ENCODE results near the gene EXPH5.
"Not testable (repeated sequence)": the region's sequence is repeated elsewhere in the genome, so short reads cannot be mapped to it uniquely, and the experiment has no call there.

Gene EXPH5

GRCh38 chr11:108617055-108617454, 23.5 kb upstream of the EXPH5 start:
- DNase-seq (ENCODE audit: insufficient read length, low spot score) (no peak), FAIRE-seq (no peak)
- TF ChIP-seq CTCF (IDR thresholded peaks at IDR 0.05; ENCODE audit: insufficient read depth, missing control alignments), result no peak

- no peak for TF ChIP-seq CTCF (IDR thresholded peaks at IDR 0.05; ENCODE audit: insufficient read depth, missing control alignments)
- FAIRE-seq (no peak), DNase-seq (ENCODE audit: insufficient read length, low spot score) (no peak)
These were observed 23.0 kb upstream of the EXPH5 start for GRCh38 chr11:108616549-108616948.

GRCh38 chr11:108614086-108614485, 20.5 kb upstream of the EXPH5 start:
- no peak for TF ChIP-seq CTCF (IDR thresholded peaks at IDR 0.05; ENCODE audit: insufficient read depth, missing control alignments)
- DNase-seq (ENCODE audit: insufficient read length, low spot score) (no peak), FAIRE-seq (no peak)

GRCh38 chr11:108609682-108610081, 16.1 kb upstream of the EXPH5 start:
- TF ChIP-seq CTCF (IDR thresholded peaks at IDR 0.05; ENCODE audit: insufficient read depth, missing control alignments), result no peak
- DNase-seq (ENCODE audit: insufficient read length, low spot score) (no peak), FAIRE-seq (no peak)

- FAIRE-seq, result no peak
These were observed 15.0 kb upstream of the EXPH5 start for GRCh38 chr11:108608548-108608947.

GRCh38 chr11:108606495-108607160, 13.1 kb upstream of the EXPH5 start:
- FAIRE-seq (no peak), DNase-seq (ENCODE audit: insufficient read length, low spot score) (no peak)
- TF ChIP-seq CTCF (IDR thresholded peaks at IDR 0.05; ENCODE audit: insufficient read depth, missing control alignments), result no peak

More at GRCh38 chr11:108608548-108608947, 15.0 kb upstream of the EXPH5 start:
- DNase-seq (ENCODE audit: insufficient read length, low spot score), result no peak
- TF ChIP-seq CTCF (IDR thresholded peaks at IDR 0.05; ENCODE audit: insufficient read depth, missing control alignments), result no peak

- no peak for TF ChIP-seq CTCF (IDR thresholded peaks at IDR 0.05; ENCODE audit: insufficient read depth, missing control alignments)
- FAIRE-seq (no peak), DNase-seq (ENCODE audit: insufficient read length, low spot score) (no peak)
These were observed 12.5 kb upstream of the EXPH5 start for GRCh38 chr11:108606070-108606469.

- FAIRE-seq; DNase-seq (ENCODE audit: insufficient read length, low spot score): not testable (repeated sequence)
These were observed 9.2 kb upstream of the EXPH5 start for GRCh38 chr11:108602818-108603217.
